Hematopoietic multipotent progenitor cell treated with erythropoietin and hydrocortisone succinate and interleukin-3 and kit ligand, for 4 days (in vitro differentiated cells): ENCODE data around the gene UBXN6.

Experiments used
- DNase-seq: peaks from one replicate; pipeline ENCODE4 v3.0.0-alpha.2; 2015

Gene UBXN6

GRCh38 chr19:4402171-4403004 lies 55.2 kb downstream of the UBXN6 start, which contains the start of gene CHAF1A:
CHAF1A (plus strand) TSS chr19:4402640; CDS start chr19:4402763, 123 bp downstream.
- DNase-seq, result peak; percentile 100

- no peak for DNase-seq
These were observed 55.8 kb downstream of the UBXN6 start for GRCh38 chr19:4401769-4402170.

- DNase-seq, result peak; percentile 95
These were observed 57.3 kb downstream of the UBXN6 start, which contains the start of gene SH3GL1 for GRCh38 chr19:4400135-4400936. SH3GL1 (minus strand) TSS chr19:4400547; CDS start chr19:4400368, 179 bp downstream.

GRCh38 chr19:4399812-4400134 lies 57.8 kb downstream of the UBXN6 start:
- DNase-seq, result peak; percentile 68

- DNase-seq, result no peak
These were observed 60.4 kb downstream of the UBXN6 start for GRCh38 chr19:4396949-4397783.
